Spleen (tissue), 11 donors: ENCODE measurements around the gene DUS2. TPM values are rescaled to one million over a fixed set of nuclear protein-coding genes. Genes with fewer than 3 reads are reported as not detected.

Source experiments
- DNase-seq: peaks from one replicate; pipeline ENCODE4 v3.0.0-alpha.2; 2020
- H3K27ac ChIP-seq, 8 donors: fragments of 200-600 bp; sonication (generic) in 7 of 8; 1 replicate in 4 of 8; 2 replicates in 4 of 8; pipeline versions ENCODE4 v1.5.0 to v1.8.0; 2016 to 2021; ENCODE audit warnings: inconsistent platforms in 4 of 8, mild to moderate bottlenecking in 4 of 8, moderate library complexity in 1 of 8
- H3K27me3 ChIP-seq, 7 donors: fragments of 200-600 bp; sonication (generic) in 6 of 7; replicated peaks in 1 of 7; 1 replicate in 4 of 7; 2 replicates in 3 of 7; pipeline versions ENCODE4 v1.5.0 to v1.8.0; 2016 to 2021; ENCODE audit warnings: inconsistent platforms in 3 of 7, mild to moderate bottlenecking in 1 of 7
- H3K36me3 ChIP-seq, 6 donors: fragments of 200-600 bp; sonication (generic) in 5 of 6; 1 replicate in 4 of 6; 2 replicates in 2 of 6; pipeline versions ENCODE4 v1.5.0 to v1.8.0; 2016 to 2021; ENCODE audit warnings: inconsistent platforms in 2 of 6
- H3K4me1 ChIP-seq, 6 donors: fragments of 200-600 bp; sonication (generic) in 5 of 6; 1 replicate in 3 of 6; 2 replicates in 3 of 6; pipeline versions ENCODE4 v1.5.0 to v1.8.0; 2016 to 2021; ENCODE audit warnings: inconsistent platforms in 3 of 6
- H3K4me3 ChIP-seq, 8 donors: fragments of 200-600 bp; sonication (generic) in 7 of 8; 1 replicate in 4 of 8; 2 replicates in 4 of 8; pipeline versions ENCODE4 v1.5.0 to v1.8.0; 2016 to 2021; ENCODE audit warnings: inconsistent platforms in 4 of 8, mild to moderate bottlenecking in 4 of 8, moderate library complexity in 2 of 8
- H3K9me3 ChIP-seq, 8 donors: fragments of 200-600 bp; sonication (generic) in 7 of 8; 1 replicate in 4 of 8; 2 replicates in 4 of 8; pipeline versions ENCODE4 v1.5.0 to v1.8.0; 2016 to 2021; ENCODE audit warnings: inconsistent platforms in 4 of 8
- POLR2A ChIP-seq, 3 donors: fragments of 450-650 bp; IDR thresholded peaks; one replicate each; pipeline ENCODE4 v1.5.1; 2017; ENCODE audit warnings: antibody characterized with exemption in 3 of 3, mild to moderate bottlenecking in 1 of 3
- POLR2AphosphoS5 ChIP-seq, 3 donors: sonication (generic); formaldehyde crosslinking; IDR thresholded peaks; one replicate each; pipeline ENCODE4 v1.5.1; 2017; ENCODE audit warnings: antibody characterized with exemption in 3 of 3
- WGBS, 5 donors: extraction: QIAGEN DNeasy Blood & Tissue Kit in 3 of 5; methylation state at CpG; one replicate each; pipeline versions ENCODE4 v1.1.5 to v1.1.7; 2013 to 2018; 5-methylcytosine and 5-hydroxymethylcytosine counted together
- intact Hi-C: fragments of 100-400 bp; cut with DNase I; formaldehyde crosslinking; loops from one replicate; pipeline ENCODE4 v1.15.0; 2023; ENCODE audit warnings: low total_unique reads
- polyA plus RNA-seq, 3 donors: library from polyadenylated mRNA; stranded (reverse); fragments of 200-250 nt; gene quantifications; one replicate each; pipeline ENCODE4 v1.2.1, GENCODE V29; 2013
- total RNA-seq, 7 donors: library from RNA; depleted of rRNA in 3 of 7; stranded (reverse); fragments of >200 nt in 3 of 7; fragmentation: NEBNext Ultra II Directional in 4 of 7; extraction: Animal tissue kit (Norgen Biotek cat#: 25700) in 4 of 7; gene quantifications; one replicate each; pipeline versions ENCODE4 v1.1.0 to v1.2.1, GENCODE V29; 2016 to 2021
- TF ChIP-seq, protein P1 (sequence below), 11 experiments: fragments of 200-600 bp in 7 of 11; fragments of 450-650 bp in 4 of 11; sonication (generic) in 4 of 11; IDR thresholded peaks in 8 of 11; conservative IDR thresholded peaks in 3 of 11; 1 replicate in 7 of 11; 2 replicates in 4 of 11; pipeline versions ENCODE4 v1.4.0 to v1.8.0; 2016 to 2021; ENCODE audit warnings: antibody characterized with exemption in 11 of 11, inconsistent platforms in 4 of 11, mild to moderate bottlenecking in 1 of 11
- donor health status: healthy with polysubstance abuse.
- donor health status: DM: no; HTN: no; CAD: no; lungs with moderate emphysema.
- donor health status: DM: no; HTN: no; CAD: no.
- donor health status: Bipolar disorder and iron deficiency.
- donor health status: healthy.
- donor health status: DM: no; HTN: no; CAD: no.
- donor health status: DM: yes; HTN: yes; CAD: no.

DUS2 gene
- total and polyA plus RNA-seq, 10 donors, result 17.4 to 31.7 (median 27.1) TPM

DNA sequence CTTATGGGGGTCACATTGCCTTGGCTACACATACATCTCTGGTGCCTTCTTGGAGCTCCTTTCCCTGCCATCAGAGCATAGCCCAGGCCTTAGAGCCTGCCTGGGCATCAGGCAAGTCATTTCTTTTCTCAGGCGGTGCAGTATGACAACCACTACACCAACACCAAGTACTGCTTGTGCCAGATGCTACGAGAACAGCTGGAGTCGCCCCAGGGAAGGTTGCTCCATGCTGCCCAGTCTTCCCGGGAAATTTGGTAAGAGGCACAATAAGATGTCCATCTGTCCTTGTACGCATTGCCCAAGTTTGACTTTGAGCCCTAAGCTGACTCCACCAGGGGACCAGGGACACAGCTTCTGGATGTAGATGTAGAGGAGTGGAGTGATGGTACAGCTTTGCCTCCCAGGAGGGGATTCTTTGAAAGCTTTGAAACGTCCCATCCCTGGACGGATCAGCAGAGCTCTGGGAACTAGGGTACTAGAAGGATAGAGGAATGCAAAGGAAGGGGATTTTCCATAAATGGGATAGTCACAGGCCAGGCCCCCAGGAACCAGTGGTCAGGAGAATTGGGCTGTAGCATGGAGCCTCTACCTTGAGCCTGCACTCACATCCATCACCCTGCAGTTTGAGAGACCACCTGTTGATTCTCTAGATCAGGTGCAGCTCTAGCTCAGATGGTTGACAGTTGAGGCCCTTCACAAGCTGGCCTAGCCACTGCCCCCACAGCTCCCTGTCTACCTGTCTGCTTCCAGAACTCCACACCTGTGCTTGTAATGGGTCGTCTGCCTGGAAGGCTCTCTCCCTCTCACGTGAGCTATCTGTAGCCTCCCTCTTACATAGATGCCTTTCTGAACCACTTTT lies 51.0 kb downstream of the DUS2 start:
- intact Hi-C loops, result no loop called here
- Histone ChIP-seq H3K4me3 (peak overlapping the region in 1 of 8 donors; percentile 35), H3K27ac (peak overlapping the region; percentile 46 to 82 (median 68)), H3K4me1 (peaks cover 67 to 100% (median 94%) of the 10 kb centered on the region in 6 donors), H3K9me3 (no peaks in the 10 kb centered on the region), H3K27me3 (no peaks in the 10 kb centered on the region), H3K36me3 (peaks cover 0 to 100% (median 43%) of the 10 kb centered on the region in 6 donors)
- DNase-seq, result no peak
- TF ChIP-seq POLR2A (IDR thresholded peaks at IDR 0.05), result no peak
- TF ChIP-seq, protein P1, sequence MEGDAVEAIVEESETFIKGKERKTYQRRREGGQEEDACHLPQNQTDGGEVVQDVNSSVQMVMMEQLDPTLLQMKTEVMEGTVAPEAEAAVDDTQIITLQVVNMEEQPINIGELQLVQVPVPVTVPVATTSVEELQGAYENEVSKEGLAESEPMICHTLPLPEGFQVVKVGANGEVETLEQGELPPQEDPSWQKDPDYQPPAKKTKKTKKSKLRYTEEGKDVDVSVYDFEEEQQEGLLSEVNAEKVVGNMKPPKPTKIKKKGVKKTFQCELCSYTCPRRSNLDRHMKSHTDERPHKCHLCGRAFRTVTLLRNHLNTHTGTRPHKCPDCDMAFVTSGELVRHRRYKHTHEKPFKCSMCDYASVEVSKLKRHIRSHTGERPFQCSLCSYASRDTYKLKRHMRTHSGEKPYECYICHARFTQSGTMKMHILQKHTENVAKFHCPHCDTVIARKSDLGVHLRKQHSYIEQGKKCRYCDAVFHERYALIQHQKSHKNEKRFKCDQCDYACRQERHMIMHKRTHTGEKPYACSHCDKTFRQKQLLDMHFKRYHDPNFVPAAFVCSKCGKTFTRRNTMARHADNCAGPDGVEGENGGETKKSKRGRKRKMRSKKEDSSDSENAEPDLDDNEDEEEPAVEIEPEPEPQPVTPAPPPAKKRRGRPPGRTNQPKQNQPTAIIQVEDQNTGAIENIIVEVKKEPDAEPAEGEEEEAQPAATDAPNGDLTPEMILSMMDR (IDR thresholded peaks at IDR 0.05 in 8 of 11, conservative IDR thresholded peaks at IDR 0.05 in 3 of 11), result no peak
- no peak for TF ChIP-seq POLR2AphosphoS5 (IDR thresholded peaks at IDR 0.05)
- WGBS, 5 donors, result 79 to 88% (median 84%) methylated on average over 9 of the region's 9 CpGs

GRCh38 chr16:68074850-68075555 lies 51.9 kb downstream of the DUS2 start:
- Histone ChIP-seq H3K27ac (peak overlapping the region; percentile 46 to 82 (median 68)), H3K4me3 (peak overlapping the region in 1 of 8 donors; percentile 35), H3K4me1 (peaks cover 65 to 100% (median 94%) of the 10 kb centered on the region in 6 donors), H3K27me3 (no peaks in the 10 kb centered on the region), H3K9me3 (no peaks in the 10 kb centered on the region), H3K36me3 (peaks cover 0 to 93% (median 43%) of the 10 kb centered on the region in 6 donors)
- DNase-seq, result peak; percentile 95
- intact Hi-C loops, result no loop called here
- WGBS, 5 donors, result 43 to 59% (median 54%) methylated on average over 5 to 6 of the region's 6 CpGs
- TF ChIP-seq POLR2AphosphoS5 (IDR thresholded peaks at IDR 0.05), result peak in 2 of 3 donors; percentile 82 to 85
- TF ChIP-seq, protein P1 (IDR thresholded peaks at IDR 0.05 in 8 of 11, conservative IDR thresholded peaks at IDR 0.05 in 3 of 11), result no peak

DNA sequence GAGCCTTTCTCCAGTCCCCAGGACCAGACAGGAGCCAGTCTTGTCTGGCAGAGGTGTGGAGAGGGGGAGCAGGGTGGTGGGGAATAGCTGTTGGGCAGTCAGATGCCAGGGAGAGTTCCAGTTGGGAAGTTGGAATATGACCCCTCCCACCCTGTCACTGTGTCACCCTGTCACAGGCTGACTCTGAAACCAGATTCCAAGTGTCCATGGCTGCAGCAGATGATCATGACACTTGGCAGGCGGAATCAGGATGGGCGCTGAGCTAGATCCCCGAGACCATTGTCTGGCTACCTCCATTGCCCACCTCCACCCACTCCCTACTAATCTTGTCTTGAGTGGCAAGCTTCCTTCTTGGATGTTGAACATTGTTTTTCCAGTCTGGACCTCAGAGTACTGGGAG lies 52.9 kb downstream of the DUS2 start:
- peaks cover 65 to 100% (median 94%) of the 10 kb centered on the region in 6 donors for H3K4me1 ChIP-seq
- 94 to 100% (median 96%) methylated on average over 3 of the region's 3 CpGs for WGBS, 5 donors
- DNase-seq, result no peak
- no peaks in the 10 kb centered on the region for H3K9me3 ChIP-seq
- intact Hi-C loops, result no loop called here
- peak overlapping the region in 5 of 8 donors; percentile 22 to 82 (median 72) for H3K27ac ChIP-seq
- no peaks in the 10 kb centered on the region for H3K27me3 ChIP-seq
- H3K36me3 ChIP-seq, result peaks cover 0 to 83% (median 40%) of the 10 kb centered on the region in 6 donors
- TF ChIP-seq, protein P1 (IDR thresholded peaks at IDR 0.05 in 8 of 11, conservative IDR thresholded peaks at IDR 0.05 in 3 of 11), result no peak
- TF ChIP-seq POLR2AphosphoS5 (IDR thresholded peaks at IDR 0.05) (no peak), POLR2A (IDR thresholded peaks at IDR 0.05) (no peak)
- H3K4me3 ChIP-seq, result no peak overlapping the region
